ENCODE measurements around the gene CHAF1B.
"Not testable (repeated sequence)": the region's sequence is repeated elsewhere in the genome, so short reads cannot be mapped to it uniquely, and the experiment has no call there.

CHAF1B gene

DNA sequence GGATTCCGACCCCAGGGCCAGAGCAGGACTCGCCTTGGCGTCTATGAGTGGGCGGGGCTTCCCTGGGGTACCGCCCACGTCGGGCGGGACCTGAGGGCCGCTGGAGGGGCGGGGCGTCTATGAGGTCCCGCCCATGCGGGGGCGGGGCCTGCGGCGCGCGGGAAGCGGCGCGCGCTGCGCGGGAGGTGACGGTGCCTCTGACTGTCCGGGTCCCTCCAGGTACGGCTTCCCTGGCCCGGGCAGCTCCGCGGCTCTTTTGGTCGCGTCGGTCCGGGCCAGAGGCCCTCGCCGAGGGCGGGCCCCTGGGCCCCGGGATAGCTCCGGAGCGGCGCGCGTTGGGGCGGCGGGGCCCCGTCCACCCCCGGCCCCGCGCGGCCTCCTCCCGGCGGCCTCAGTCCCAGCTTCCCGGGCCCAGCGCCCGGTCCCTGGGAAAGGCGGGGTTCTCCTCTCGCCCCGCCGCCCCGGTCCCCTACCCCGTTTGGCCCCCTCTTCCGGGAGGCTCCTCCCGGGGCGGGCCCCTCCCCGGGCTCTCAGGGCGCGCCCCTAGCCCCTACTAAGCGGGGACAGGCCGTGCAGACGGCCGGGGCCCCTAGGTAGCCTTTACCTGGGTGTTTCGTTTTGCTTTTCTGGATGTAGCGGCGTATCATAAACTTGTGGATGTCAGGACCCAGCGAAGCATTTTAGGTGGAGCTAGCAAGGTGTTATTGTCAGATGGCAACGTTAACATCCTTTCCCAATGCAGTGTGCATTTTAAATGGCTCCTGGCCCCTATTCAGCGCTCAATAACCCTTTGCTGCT, at the start of gene CHAF1B:
Gene CHAF1B, plus strand, starts transcription at position 160 of the 798 bp plus-strand sequence. CDS start 745 bp downstream, outside the sequence.
- in situ Hi-C loops (cut with MboI; ENCODE audit: low sequenced_read_pairs): no loop called here

DNA sequence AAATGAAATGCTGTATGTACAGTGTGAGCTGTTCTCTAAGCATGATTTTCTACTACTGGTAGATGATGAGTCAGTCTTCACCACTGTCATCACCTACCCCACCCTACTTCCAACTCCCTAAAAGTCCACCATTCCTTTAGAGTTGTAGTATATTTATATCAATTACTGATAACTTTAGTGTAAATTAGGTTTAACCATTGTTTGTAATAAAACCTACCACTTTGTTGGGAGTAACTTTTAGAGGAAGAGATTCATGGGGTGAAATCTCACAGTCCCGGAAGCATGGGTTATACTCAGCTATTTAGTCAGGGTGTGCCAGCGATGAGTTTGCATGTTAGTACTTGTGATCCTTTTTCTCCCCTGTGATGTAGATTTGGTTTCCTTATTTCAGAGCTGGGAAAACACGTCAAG, 48.1 kb upstream of the CHAF1B start:
- in situ Hi-C loops (cut with MboI; ENCODE audit: low sequenced_read_pairs): no loop called here

DNA sequence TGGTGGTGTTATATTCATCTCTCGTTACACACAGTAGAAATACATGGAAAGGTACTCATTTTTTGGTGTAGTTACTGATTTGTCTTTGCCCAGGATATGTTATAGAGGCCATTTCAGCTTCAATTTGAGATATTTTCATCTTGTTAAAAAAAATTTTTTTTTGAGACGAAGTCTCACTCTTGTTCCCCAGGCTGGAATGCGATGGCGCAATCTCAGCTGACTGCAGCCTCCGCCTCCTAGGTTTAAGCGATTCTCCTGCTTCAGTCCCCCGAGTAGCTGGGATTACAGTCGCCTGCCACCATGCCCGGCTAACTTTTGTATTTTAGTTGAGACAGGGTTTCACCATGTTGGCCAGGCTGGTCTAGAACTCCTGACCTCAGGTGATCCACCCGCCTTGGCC, 46.2 kb upstream of the CHAF1B start:
- in situ Hi-C loops (cut with MboI; ENCODE audit: low sequenced_read_pairs): no loop called here

- in situ Hi-C loops (cut with MboI; ENCODE audit: low sequenced_read_pairs): not testable (repeated sequence)
These were observed 42.6 kb upstream of the CHAF1B start for GRCh38 chr21:36342581-36342980.

GRCh38 chr21:36344931-36345330, 40.3 kb upstream of the CHAF1B start:
- in situ Hi-C loops (cut with MboI; ENCODE audit: low sequenced_read_pairs): no loop called here

DNA sequence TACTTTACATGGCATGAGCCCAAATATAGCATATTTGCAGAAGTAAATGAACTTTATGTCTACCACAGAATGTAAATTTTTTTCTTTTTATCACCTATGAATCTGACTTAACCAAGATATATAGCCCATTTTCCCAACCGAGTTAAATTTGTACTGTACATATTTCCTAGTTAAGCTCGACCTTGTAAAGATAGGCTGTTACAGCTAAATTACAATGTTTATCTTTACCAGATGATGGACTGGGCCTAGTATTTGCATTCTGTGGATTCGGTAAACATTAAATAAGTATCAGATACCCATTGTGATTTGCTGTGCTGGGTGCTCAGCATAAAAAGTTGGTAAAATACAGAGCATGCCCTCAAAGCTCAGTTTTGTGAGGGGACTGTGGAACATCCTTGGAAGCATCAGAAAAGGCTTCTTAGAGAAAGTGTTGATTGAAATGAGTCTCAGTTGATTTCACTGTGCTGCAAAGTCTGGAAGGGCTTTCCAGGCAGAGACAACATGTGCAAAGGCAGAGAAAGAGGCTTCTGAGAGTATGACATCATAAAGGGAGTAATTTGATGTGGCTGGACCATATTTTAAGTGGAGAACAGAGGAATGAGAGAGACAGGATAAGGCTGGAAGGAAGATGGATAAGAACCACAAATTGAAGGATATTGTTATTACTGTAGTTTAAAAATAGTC, 37.8 kb upstream of the CHAF1B start:
- in situ Hi-C loops (cut with MboI; ENCODE audit: low sequenced_read_pairs): no loop called here

DNA sequence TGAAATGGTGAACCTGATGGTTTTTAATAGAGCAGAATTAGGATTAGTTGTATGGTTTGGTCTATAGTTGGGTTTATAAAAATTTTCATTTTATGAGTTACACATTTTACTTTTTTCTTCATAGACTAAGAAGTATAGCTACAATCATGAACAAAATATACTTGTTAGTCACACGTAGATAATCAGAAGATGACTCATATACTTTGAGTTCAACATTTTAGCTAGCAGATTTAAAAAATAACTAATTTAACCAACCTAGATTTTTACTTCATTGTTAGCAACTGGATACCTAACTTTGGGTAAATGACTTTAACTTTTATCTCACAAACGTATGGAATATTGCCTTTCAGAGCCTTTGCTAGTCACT, 37.2 kb upstream of the CHAF1B start:
- in situ Hi-C loops (cut with MboI; ENCODE audit: low sequenced_read_pairs): no loop called here

GRCh38 chr21:36349315-36349714, 35.9 kb upstream of the CHAF1B start:
- in situ Hi-C loops (cut with MboI; ENCODE audit: low sequenced_read_pairs): no loop called here

GRCh38 chr21:36350282-36350910, 34.8 kb upstream of the CHAF1B start:
- in situ Hi-C loops (cut with MboI; ENCODE audit: low sequenced_read_pairs): no loop called here

- in situ Hi-C loops (cut with MboI; ENCODE audit: low sequenced_read_pairs): no loop called here
These were observed 30.1 kb upstream of the CHAF1B start for GRCh38 chr21:36354918-36355680.

GRCh38 chr21:36355868-36356267, 29.3 kb upstream of the CHAF1B start:
- in situ Hi-C loops (cut with MboI; ENCODE audit: low sequenced_read_pairs): no loop called here

DNA sequence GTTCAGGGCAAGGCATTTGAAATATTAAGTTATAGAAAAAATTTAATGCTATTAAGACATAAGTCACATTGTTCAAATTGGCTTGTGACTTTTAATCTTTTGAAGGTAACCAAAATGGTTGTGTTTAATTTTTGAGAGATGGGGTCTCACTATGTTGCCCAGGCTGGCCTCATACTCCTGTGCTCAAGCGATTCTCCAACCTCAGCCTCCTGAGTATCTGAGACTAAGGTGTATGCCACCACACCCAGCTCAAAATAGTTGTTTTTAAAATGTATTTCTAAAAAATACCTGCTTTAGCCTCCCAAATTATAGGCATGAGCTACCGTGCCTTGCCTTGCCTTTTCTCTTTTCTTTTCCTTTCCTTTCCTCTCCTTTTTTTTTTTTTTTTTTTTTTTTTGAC, 26.0 kb upstream of the CHAF1B start:
- in situ Hi-C loops (cut with MboI; ENCODE audit: low sequenced_read_pairs): no loop called here

DNA sequence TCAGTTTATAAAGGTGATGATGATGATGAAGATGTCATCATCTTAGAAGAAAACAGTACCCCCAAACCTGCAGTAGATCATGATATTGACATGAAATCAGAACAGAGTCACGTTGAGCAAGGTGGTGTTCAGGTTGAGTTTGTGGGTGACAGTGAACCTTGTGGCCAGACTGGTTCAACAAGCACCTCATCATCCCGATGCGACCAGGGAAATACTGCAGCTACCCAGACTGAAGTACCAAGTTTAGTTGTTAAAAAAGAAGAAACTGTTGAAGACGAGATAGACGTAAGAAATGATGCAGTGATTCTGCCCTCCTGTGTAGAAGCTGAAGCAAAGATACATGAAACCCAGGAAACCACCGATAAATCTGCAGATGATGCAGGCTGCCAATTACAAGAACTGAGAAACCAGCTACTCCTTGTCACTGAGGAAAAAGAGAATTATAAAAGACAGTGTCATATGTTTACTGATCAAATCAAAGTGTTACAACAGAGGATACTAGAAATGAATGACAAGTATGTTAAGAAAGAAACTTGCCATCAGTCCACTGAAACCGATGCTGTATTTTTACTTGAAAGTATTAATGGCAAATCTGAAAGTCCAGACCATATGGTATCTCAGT, 16.0 kb upstream of the CHAF1B start:
- in situ Hi-C loops (cut with MboI; ENCODE audit: low sequenced_read_pairs): no loop called here

DNA sequence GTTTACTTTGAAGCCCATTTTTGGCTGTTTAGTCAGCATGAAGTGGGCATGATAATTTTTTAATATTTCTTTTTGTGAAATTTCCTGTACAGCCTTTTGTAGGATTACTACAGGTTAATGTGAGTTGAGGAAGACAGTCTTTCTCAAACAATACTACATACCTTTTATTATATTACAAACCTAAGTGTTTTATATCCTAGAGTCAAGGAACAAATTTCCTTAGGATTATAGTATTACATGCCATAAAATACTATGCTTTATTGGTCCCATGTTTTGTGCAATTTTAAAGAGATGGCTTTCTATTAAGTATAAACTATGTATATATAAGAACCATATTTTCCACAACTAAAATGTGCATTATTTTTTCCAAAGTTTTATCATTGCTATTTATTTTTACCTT, 9.2 kb upstream of the CHAF1B start:
- in situ Hi-C loops (cut with MboI; ENCODE audit: low sequenced_read_pairs): no loop called here

GRCh38 chr21:36377391-36377842, 7.8 kb upstream of the CHAF1B start:
- in situ Hi-C loops (cut with MboI; ENCODE audit: low sequenced_read_pairs): no loop called here

DNA sequence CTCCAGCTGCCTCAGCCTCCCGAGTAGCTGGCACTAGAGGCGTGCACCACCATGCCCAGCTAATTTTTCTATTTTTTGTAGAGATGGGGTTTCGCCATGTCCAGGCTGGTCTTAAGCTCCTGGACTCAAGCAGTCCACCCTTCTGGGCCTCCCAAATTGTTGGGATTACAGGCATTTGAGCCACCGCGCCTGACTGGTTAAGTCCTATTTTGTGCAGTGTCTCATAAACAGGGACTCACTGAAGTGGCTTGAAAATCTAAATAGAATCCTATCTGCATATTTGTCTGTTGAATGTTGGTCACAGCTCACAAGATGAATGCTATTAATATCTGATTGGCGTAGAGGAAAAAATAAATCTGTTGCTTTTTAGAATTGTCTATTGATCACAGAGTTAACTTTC, 5.9 kb upstream of the CHAF1B start:
- in situ Hi-C loops (cut with MboI; ENCODE audit: low sequenced_read_pairs): no loop called here

- in situ Hi-C loops (cut with MboI; ENCODE audit: low sequenced_read_pairs): no loop called here
These were observed 3.2 kb upstream of the CHAF1B start for GRCh38 chr21:36381841-36382589.

DNA sequence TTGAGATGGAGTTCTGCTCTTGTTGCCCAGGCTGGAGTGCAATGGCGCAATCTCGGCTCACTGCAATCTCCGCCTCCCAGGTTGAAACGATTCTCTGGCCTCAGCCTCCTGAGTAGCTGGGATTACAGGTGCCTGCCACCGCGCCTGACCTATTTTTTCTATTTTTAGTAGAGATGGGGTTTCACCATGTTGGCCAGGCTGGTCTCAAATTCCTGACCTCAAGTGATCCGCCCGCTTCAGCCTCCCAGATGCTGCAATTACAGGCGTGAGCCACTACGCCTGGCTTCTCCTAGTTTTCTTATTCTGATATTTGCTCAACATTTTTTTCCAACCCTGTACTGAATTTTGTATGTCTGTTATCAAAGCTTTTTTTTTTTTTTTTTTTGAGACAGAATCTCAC, 2.5 kb upstream of the CHAF1B start:
- in situ Hi-C loops (cut with MboI; ENCODE audit: low sequenced_read_pairs): not testable (repeated sequence)

GRCh38 chr21:36384885-36385232, 333 bp upstream of the CHAF1B start:
- in situ Hi-C loops (cut with MboI; ENCODE audit: low sequenced_read_pairs): no loop called here

DNA sequence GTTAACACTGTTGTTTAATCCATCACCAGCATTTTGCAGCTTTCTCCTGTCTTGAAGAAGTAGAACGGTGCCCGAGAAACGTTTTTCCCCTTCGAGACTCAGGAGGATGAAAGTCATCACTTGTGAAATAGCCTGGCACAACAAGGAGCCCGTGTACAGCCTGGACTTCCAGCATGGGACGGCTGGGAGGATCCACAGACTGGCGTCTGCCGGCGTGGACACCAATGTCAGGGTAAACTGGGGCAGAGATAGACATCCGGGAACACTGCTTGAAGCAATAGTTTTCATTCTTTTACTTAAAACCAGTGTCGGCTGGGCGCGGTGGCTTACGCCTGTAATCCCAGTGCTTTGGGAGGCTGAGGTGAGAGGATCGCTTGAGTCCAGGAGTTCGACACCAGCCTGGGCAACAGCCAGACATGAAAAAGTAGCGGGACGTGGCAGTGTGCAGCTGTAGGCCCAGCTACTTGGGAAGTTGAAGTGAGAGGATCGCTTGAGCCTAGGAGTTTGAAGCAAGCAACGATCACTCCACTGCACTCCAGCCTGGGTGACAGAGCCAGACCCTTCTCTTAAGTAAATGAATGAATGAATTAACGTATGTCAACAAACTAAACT, 945 bp downstream of the CHAF1B start:
- in situ Hi-C loops (cut with MboI; ENCODE audit: low sequenced_read_pairs): no loop called here
